NK-92 (cell line): ENCODE results near the gene BLVRB.

Source experiments
- DNase-seq: peaks from one replicate; lab custom pipeline; 2025; ENCODE audit not compliant: unreplicated experiment; lab: John Stamatoyannopoulos, UW

The BLVRB gene

DNA sequence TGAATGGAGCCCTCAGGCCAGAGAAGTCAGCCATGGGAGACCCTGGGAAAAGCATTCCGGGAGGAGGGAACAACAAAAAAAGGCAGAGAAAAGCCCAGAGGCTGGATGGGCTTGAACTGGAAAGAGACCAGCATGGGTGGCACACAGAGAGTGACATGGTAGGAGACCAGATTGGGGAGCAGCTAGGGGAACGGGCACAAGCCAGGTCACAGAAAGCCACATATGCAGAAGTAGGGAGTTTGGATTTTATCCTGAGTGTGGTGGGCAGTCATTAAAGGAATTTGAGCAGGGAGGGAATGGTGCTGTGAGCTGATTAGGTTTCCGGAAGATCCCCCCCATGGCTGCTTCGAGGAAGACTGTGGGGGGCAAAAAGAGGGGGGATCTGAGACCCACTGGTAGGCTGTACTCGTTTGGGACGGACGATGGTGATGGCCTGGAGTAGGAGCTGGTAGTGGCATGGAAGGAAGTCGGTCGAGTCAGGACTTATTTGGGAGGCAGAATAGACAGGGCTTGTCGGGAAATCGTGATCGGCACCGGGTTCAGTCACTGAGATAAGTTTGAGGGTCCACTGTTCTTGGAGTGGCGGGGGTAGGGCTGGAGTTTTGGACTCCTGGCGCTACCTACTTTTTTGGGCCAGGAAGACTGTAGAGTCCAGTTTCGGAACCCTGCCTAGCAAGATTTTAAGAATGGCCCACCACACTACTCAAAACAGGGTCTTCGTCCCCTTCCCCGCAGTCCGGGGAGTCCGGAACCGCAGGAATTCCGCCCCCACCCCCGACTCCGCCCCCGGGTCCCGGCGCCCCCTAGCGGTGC is 40.7 kb downstream of the BLVRB start:
- no peak for DNase-seq

- no peak for DNase-seq
Measured at GRCh38 chr19:40423938-40424337, 41.6 kb downstream of the BLVRB start.

- no peak for DNase-seq
Measured at GRCh38 chr19:40422748-40423566, 42.6 kb downstream of the BLVRB start.

DNA sequence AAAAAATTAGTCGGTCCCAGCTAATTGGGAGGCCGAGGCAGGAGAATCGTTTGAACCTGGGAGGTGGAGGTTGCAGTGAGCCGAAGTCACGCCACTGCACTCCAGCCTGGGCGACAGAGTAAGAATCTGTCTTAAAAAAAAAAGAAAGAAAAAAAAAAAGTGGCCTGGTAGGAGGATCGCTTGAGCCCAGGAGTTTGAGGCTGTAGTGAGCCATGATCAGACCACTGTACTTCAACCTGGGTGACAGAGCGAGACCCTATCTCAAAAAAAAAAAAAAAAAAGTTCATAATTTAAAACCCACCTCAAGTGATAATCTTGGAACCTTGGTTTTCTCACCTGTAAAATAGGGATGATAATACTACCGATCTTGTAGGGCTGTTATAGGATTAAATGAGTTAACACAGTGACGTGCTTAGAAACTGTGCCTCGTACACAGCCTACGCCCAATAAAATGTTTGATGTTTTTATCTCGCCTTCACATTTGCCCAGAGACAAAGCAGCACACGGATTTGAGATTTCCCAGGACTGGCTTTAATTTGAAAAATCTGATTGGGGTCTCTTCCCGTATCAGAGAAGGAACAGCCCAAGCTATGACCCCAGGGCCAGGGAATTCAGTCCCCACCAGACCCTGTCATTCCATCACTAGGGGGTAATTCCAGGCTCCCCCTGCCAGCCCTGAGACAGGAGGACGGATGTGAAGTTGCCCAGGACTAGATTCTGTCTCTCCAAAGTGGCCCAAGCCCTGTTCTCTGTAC is 43.4 kb downstream of the BLVRB start:
- DNase-seq = no peak

GRCh38 chr19:40420766-40421765 is 44.5 kb downstream of the BLVRB start:
- DNase-seq = no peak

DNA sequence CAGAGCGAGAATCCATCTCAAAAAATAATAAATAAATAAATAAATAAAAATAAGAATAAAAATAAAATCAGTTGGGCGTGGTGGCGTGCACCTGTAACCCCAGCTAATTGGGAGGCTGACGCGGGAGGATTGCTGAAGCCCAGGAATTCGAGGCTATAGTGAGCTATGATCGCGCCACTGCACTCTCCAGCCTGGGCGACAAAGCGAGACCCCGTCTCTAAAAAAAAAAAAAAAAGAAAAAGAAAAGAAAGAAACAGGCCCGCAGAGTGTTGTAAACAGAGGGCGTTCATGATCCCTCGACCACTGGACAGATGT is 45.1 kb downstream of the BLVRB start:
- no peak for DNase-seq

DNA sequence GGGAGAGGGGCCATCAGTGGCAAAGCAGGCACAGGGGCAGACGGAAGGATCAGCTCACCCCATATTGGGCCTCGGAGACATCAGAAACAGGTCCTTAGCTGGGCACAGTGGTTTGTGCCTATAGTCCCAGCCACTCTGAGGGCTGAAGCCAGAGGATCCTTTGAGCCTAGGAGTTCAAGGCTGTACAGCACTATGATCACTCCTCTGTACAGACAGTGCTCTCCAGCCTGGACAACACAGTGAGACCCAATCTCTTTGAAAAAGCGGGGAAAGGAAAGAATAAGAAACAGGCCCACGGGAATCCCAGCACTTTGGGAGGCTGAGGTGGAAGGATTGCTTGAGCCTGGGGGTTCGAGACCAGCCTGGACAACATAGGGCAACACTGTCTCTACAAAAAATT is 45.8 kb downstream of the BLVRB start:
- DNase-seq = no peak

DNA sequence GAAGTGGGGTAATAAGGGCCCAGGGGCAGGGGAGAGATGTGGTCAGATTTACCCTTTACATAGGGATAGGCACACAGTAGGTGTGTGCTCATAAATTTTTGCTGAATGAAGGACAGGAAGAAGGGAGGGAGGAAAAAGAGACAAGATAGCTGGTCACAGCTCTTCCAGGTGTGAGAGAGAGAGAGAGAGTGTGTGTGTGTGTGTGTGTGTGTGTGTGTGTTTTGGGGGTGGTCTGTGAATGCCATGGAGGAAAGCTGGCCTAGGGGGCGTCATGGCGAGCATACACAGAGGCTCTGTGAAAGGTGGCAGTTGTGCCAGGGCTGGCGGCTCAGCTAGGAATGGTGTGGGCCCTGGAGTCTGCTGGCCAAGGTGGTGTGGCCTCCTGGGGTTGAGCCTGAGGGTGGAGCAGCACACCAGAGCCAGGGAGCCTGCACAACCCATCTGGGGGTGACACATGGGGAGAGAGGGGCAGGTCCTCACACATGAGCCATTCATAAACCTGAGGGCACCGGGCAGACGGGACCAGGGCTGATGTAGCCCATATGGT is 46.4 kb downstream of the BLVRB start:
- no peak for DNase-seq

DNA sequence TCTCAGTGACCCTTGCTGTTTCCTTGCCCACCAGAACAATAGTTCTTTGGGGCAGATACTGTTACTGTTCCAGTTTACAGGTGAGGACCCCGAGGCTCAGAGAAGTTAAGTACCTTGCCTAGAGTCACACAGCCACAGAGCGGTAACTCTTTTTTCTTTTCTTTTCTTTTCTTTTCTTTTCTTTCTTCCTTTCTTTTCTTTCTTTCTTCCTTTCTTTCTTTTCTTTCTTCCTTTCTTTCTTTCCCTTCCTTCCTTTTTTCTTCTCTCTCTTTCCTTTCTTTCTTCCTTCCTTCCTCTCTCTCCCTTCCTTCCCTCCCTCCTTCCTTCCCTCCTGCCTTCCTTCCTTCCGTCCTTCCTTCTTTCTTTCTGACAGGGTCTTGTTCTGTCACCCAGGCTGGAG is 47.5 kb downstream of the BLVRB start:
- no peak for DNase-seq

GRCh38 chr19:40417643-40417981 is 47.9 kb downstream of the BLVRB start:
- DNase-seq = no peak

DNA sequence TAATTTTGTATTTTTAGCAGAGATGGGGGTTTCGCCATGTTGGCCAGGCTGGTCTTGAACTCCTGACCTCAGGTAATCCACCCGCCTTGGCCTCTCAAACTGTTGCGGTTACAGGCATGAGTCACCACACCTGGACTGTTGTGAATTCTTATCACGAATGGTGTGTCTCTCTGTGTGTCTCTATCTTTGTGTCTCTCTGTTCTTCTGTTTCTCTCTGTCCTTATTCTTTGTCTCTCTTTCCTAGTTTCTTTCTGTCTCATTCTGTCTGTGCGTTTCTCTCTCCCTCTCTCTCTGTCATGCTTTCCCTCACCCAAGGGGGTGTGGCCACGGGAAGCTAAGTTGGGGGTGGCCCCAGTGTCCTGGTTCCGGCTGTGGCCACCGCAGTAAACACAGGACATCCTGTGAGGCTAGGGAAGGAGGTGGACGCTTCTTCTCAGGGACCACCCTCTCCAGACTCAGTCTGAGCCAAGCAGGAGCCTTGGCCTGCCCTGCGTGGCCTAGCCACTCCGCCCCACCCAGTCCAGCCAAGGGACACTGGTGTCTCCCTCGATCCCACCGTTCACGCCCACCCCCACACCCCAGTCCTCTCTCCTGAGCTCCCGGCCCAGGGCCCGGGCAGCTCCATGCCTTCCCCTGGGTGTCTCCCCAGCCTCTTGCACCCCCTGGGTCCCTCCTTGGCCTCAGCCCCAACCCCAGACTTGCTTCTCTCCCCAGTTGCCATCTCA is 48.5 kb downstream of the BLVRB start:
- no peak for DNase-seq

DNA sequence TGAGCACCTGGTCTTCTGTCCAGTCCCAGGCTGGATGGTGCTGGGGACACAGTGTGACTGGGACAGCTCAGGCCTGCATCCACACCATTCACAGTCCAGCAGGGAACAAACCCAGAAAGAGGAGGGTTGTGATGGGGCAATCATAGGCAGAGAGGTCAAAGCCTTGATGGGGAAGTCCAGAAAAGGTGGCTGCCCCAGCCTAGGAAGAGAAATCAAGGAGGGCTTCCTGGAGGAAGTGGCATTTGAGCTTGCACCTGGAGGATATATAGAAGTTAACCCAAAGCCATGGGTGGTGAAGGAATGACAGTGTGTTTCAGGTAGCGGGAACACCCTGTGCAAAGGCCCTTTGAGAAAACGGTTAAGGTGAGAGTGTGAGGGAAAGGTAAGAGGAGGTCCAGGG is 49.8 kb downstream of the BLVRB start:
- DNase-seq = no peak

GRCh38 chr19:40414542-40415535 is 50.7 kb downstream of the BLVRB start:
- DNase-seq = no peak

- no peak for DNase-seq
Measured at GRCh38 chr19:40413291-40413845, 52.2 kb downstream of the BLVRB start, which contains the start of gene PRX. Gene PRX (minus strand): TSS chr19:40413378. CDS start chr19:40407932, 5,446 bp downstream.

- DNase-seq = no peak
Measured at GRCh38 chr19:40412866-40413265, 52.7 kb downstream of the BLVRB start.

DNA sequence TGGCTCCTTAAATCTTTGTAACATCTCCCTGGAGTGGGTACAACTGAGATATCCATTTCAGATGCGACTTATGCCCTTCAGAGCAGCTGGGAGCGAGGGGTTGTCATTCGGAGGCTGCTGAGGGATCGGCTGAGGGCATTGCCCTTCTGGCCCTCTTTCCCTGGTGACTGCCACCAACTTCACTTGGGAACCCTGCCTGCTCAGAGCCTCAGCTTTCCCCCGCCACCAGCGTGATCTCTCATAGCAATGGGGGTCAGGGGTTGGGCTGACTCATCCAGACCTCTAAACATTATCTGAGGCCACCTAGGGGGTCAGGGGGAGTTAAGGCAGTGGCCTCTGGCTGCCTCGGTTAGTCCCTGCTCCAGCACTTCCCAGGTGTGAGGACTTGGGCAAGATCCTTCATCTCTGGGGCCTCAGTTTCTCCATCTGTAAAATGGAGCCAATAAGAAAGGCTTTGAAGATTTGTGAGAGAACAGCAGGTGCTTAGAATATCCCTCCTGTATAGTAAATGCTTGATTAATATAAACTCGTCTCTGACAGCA is 53.5 kb downstream of the BLVRB start:
- no peak for DNase-seq

DNA sequence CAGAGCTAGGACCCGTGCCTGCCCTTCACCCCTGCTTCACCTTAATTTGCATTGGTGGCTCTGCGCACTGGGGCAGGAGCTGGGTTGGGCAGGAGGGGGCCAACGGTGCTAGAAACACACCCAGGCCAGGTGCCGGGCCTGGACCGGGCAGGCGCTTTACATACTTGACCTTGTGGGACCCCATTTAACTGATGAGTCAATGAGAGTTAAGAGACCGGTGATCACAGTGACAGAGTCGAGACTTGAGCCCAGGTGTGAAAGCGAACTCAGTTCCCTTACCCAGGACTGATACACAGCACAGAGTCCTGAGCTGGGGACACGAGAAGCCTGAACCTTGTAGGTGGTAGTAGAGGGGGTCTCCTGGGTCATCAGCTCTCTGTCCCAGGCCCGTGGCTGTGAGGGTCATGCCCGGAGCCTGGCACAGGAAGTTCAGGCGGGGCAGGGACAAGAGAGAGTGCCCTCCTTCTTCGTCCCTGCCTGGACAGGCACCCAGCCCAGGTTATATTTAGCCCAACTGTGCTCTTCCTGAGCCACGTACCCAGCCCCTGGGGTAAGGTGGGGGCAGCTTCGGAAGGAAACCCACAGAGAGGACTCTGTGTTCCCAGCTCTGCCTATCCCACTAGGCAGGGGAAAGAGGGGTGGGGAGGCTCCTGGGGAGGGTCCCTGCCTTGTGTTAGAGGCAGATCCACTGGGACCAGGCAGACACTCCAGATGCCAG is 54.3 kb downstream of the BLVRB start:
- no peak for DNase-seq
